GM10847 (cell line): ENCODE results near the gene HOMER2.

Experiments
- POLR2A ChIP-seq: IDR thresholded peaks from 2 replicates; pipeline ENCODE4 v1.6.1; 2011; ENCODE audit not compliant: insufficient read length; ENCODE audit errors: extremely low read depth

The HOMER2 gene

DNA sequence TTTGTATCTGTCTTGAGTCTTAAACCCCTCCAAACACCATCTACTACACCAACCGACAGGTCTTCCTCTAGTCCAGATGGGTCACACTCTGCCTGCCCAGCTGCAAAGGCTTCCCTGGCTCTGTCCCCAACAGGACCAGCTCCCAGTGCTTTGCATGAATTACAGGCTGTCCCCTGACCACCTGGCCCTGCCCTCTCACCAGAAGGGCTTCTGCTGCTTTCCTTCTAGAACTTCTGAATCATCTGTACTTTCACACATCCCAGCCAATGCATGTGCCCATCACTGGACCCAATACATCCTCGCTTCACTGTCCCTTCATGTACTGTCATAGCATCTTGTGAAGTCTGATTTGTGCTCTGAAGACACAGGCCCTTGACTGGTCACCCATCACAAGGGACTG is 53.6 kb downstream of the HOMER2 start:
- no peak for TF ChIP-seq POLR2A

DNA sequence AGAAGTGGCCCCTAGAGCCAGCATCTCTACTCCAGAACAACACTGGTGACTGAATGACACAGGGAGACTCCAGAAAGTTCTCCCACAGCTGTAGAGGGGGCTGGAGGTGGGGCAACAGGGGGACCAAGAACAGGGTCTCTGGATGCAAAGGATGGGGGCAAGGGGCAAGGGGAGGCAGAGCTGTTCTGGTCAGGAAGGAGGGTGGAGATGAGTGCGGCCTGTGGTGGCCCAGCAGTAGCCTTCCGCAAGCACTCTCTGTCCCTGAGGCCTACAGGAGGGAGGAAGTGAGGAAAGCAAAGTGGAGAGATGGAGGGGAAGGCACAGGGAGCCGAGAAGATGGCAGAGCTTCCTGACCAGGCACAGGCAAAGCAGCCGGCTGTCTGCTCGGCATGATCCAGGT is 56.5 kb downstream of the HOMER2 start:
- TF ChIP-seq POLR2A = no peak

DNA sequence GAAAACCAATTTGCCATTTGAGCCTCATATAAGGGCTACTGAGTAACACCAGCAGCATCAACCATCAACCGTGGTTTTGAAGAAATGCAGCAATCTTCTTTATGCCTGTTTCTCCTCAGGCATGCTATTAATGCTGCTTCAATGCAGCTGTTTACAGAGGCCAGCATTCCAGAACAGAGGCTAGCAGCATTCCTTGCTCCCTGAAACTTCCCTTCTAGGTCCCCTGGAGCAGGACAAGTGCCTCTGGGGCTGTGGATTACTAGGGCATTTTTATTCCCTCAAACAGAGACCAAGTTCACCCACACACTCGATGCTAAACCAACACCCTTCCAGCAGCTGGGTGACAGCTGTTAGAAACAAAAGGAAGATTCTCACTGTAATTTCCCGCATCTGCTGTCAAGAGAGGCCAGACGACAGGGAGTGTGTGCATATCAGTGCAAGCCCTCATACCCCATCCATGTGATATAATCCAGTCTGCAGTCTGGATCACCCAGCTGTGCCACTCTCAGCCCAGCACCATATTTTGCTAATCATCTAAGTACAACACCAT is 57.5 kb downstream of the HOMER2 start:
- TF ChIP-seq POLR2A = no peak

DNA sequence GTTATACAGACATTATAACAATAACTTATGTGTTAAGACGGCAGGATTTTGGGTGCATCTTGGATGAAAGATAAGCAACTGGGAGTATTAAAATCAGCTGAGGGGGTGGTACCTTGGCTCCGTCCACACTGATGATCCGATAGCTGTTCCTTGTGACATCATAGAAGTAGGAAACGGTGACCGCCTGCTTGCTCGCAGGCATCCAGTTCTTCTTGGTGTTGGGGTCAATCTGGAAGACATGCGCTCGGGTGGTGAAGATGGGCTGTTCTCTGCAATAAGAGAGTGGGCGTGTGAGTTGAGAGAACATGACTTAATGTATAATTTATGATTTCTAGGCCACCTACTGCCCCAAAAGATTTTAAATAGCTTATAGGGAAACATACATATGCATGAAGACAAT is 59.9 kb downstream of the HOMER2 start:
- no peak for TF ChIP-seq POLR2A

DNA sequence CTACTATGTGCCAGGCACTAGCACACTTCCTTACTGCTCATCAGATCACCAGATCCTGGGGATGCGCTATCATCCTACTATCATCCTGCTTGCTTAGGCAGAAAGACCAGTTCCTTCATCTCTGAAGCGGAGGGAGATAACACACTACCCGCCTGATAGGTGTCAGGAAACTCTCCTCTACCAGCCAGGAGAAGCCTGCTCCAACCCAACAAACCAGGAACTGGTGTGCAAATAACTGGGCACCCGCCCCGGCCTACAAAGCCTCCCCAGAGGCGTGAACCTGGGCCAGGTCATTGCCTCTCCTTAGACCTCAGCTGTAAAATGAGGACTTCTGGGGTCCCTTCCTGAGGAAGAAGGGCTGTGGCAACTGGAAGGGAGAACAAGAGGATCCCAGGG is 61.5 kb downstream of the HOMER2 start:
- TF ChIP-seq POLR2A = no peak

DNA sequence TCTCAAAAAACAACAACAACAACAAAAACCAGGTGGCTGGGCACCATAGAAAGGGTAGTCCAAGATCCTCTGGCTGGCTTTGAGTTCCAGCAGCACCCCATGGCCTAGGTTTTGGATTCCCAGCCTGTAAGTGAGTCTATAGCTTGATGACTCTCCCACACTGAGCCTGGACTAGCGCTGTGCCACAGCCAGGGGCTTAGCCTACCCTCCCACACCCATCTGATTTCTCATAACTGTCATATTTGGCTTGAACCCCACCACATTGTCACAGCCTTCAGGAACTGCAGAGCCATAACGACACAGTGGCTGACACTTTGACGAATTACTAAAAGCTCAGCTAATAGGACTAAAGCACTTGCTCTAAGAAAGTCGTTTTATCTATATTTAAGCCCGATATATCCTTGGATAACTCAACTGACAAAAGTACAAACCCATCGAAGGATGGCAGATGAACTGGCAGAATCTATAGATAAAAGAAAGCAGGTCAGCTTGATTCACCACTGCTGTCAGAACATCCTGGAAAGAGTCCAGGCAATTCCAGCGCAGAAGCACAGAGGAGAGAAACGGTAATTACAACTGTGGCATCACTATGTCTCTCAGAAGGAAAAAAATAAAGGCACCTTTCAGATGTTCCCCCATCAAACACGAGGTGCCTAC is 62.1 kb downstream of the HOMER2 start:
- TF ChIP-seq POLR2A = no peak

DNA sequence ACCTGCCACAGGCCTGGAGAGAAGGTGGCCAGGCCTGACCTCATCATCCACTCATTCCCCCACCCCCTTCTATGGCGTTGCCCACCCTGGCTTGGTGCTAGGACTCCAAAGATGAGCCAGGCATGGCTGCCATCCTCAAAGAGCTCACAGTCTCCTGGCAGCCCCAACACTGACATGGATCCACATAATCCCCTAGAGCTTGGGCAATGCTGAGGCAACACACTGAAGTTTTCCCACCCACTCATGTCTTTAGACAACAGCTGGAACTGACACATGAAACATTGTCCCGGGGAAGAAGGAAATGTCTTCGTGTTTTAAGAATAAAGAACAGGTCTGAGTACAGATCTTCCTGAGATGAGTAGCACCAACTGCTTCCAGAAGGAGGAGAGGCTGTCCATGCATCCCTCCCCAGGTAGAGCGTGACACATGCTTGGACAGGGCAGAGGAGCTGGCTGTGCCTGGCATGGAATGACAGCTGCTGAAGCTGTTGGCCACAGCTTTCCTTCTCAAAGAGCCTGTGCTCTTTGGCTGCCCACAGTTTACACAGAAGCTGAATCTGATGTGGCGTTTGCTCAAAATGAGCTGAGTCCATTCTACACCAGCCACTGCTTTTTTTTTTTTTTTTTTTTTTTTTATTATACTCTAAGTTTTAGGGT is 70.1 kb downstream of the HOMER2 start:
- TF ChIP-seq POLR2A = no peak

DNA sequence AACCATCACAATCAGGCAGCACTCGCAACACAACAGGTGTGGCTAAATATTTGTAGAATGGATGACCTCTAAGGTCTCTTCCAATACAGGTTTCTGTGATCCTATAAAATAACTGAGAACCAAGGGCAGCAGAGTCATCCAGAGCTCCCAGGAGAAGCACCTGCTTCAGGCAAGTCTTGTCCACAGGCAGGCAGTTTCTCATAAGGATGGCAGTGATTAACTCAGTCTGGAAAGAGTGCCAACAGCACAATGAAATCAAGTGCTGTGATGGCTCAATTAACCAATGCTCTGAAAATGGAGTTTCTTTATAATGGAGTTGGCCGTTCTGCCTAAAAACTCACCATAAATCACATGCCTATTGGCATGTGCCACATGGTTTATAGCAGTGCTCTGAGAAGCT is 70.8 kb downstream of the HOMER2 start:
- no peak for TF ChIP-seq POLR2A

DNA sequence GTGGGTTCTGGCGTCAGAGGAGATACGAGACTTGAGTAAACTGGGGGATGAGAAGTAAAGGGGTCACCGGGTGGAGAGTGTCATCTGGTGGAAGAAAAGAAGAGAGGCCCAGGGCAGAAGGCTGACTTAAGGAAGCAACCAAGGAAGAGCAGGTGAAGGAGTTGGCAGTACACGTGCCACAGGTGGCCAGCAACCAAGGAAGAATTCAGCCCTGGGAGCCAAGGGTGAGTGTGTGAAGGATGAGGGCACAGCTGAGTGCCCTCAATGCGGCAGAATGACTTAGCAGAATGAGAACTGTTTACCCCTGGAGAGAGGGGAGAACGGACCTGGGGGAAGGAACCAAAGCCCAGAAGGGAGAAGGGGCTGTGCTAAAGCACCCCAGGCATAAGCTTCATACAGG is 71.8 kb downstream of the HOMER2 start:
- no peak for TF ChIP-seq POLR2A

DNA sequence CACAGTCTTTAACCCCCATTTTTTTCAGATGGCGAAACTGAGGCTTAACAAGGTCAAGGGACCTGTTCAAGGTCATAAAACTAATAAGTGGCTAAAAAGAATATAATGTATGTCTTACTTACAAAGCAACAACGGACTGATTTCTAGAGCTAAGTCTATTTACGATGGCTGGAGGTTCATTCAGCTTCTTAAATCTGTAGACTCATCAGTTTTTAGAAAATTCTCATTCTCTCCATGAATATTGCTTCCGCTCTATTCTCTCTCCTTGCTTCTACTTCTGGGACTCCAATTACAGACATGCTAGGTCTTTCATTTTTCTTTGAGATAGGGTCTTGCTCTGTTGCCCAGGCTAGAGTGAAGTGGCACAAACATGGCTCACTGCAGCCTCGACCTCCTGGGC is 74.2 kb downstream of the HOMER2 start:
- TF ChIP-seq POLR2A = no peak

DNA sequence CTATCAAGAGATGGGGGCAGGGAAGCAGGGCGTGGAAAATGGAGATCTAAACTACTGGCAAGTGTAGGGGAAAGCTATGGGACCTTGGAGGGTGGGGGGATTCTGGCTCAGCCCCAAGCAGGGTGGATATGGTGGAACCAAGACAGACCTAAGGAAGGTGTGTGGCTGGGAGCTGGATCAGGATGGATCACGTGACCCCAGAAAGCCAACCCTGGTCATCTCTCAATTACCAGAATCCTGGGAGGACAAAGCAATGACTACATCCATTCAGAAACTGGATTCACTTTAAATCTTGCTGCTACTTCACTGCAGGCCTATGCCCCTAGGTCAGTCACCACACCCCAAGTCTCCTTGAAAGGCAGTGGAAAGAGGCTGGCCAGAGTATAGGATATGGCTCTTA is 74.7 kb downstream of the HOMER2 start:
- TF ChIP-seq POLR2A = no peak

DNA sequence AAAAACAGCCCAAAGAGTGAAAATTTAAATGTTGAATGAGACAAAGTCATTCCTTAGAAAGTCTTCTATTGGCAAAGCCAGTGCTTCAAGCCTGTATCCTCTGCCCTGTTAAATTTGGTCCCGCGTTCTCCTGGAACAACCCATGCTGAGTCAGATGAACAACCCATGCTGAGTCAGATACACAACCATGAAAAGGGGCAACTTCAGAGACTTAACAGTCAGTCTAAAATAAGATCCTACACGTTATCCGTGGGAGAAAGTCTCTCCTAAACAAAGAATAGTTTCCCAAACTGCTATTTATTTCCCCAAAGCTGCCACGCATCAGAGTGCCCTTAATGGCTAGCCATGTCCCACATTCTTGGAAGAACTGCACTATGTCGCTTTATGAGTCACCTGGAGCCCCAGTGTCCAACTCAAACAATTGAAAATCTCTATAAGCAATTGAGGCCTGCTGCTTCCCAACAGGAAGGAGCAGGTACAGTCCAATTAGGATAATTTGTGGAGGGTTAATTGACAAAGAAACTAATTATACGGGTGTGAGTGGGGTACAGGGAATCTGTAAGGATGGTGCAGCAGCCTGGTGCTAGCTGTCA is 77.0 kb downstream of the HOMER2 start:
- TF ChIP-seq POLR2A = no peak

DNA sequence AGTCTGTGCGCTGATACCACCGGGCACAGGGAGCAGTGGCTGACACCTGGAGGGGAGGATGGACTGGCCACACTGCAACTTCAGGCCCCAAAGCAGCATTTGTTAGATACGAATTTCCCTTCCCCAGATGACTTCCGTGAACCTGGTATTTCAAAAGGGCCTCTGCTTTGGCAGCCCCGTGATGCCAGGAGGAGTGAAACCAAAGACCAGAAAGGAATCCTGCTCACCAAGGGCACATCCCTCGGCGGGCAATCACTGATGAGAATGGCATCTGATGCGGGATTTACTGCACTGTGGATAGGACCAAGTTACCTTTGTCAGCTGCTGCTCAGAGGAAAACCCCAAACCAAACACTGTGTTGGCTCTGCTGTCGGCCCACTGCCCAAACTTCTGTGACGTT is 77.6 kb downstream of the HOMER2 start:
- no peak for TF ChIP-seq POLR2A

DNA sequence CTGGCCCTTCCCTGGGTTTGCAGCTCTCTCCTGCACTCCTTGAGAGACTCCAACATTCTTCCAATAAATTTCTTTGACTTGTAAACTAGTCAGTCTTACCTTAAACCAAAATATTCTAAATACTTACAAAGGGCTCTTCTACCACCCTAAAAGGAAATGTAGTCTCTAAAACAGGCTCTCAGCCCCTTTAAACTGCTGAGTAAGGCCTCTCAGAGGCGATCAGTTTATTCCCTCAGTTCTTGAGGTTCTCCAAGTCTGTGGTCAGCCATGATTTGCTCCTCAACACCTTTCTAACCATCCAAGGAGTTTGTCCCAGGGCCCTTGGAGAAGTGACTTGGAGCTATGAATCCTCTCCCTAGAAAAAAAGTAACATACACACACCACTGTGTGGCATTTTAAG is 78.3 kb downstream of the HOMER2 start:
- no peak for TF ChIP-seq POLR2A

DNA sequence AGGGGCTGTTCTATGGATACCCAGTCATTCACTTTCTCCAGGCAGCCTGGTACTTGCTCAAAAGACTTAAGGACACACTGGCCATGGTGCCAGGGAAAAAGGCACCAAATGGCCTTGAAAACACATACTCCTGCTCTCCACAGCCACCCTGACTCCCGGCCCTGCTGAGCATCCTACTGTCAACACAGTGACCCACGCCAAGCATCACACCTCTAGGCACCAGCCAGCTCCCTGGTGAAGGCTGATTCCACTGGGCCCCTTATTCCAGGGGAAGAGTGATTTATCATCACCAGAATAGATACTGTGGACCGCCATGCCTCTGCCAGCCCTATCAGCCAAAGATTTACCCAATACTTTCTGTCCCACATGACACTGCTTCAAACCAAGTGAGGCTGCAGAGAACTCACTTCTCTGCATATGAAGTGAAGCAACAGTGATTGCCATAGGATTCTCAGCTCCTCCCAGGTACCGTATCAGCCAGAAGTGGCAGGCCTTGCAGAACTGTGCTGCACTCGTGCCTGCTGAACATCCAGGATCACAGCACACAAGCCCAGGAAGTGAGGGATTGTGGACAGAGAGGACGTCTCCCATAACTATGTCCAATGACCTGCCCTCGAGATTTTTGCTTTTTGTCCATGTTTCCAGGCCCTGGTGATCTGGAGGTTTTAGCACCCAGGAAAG is 79.4 kb downstream of the HOMER2 start:
- TF ChIP-seq POLR2A = no peak
